Bronchial epithelial cell (primary cell): ENCODE data around the gene KIAA0232. TPM values are rescaled to one million over a fixed set of nuclear protein-coding genes. Genes with fewer than 3 reads are reported as not detected.

Experiments
- DNase-seq: peaks from one replicate; pipeline ENCODE4 v3.0.0-alpha.2; 2010; ENCODE audit warnings: low read depth
- FAIRE-seq: peaks from 2 replicates; lab custom pipeline; 2011; peaks lifted over from hg19 to GRCh38; lab: Jason Lieb, UNC
- H3K27me3 ChIP-seq: 2 replicates; pipeline ENCODE4 v1.5.1; 2011; ENCODE audit warnings: low read length; ENCODE audit not compliant: control insufficient read depth, insufficient read depth
- H3K36me3 ChIP-seq: 2 replicates; pipeline ENCODE4 v1.5.1; 2011; ENCODE audit warnings: low read length; ENCODE audit not compliant: control insufficient read depth, insufficient read depth
- H3K4me3 ChIP-seq: 2 replicates; pipeline ENCODE4 v1.5.1; 2011; ENCODE audit warnings: mild to moderate bottlenecking, low read depth, low read length, control low read depth
- total RNA-seq: library from RNA; depleted of rRNA; stranded (reverse); fragments of >200 nt; gene quantifications from 2 replicates; pipeline ENCODE4 v1.2.1, GENCODE V29; 2014
- TF ChIP-seq, protein P1 (sequence below): IDR thresholded peaks from 2 replicates; pipeline ENCODE4 v1.5.1; 2011; ENCODE audit warnings: mild to moderate bottlenecking, moderate library complexity, low read length, control low read depth, inconsistent platforms; ENCODE audit not compliant: insufficient read depth, severe bottlenecking

KIAA0232 gene
- total RNA-seq, 1 donor from 2014 or later, result 20.5 TPM

DNA sequence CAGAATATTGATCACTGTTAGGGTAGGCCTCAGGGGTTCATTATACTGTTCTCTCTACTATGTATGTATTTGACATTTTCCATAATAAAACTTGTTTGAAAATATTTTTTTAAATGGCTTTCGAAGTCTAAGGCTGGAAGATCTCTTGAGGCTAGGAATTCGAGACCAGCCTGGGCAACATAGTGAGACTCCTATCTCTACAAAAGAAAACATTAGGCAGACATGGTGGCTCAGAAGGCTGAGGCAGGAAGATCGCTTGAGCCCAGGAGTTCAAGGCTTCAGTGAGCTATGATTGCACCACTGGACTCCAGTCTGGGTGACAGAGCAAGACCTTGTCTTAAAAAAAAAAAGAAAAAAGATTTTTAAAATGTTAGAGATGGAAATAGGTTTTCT lies 111.6 kb downstream of the KIAA0232 start:
- FAIRE-seq, result no peak
- TF ChIP-seq, protein P1, sequence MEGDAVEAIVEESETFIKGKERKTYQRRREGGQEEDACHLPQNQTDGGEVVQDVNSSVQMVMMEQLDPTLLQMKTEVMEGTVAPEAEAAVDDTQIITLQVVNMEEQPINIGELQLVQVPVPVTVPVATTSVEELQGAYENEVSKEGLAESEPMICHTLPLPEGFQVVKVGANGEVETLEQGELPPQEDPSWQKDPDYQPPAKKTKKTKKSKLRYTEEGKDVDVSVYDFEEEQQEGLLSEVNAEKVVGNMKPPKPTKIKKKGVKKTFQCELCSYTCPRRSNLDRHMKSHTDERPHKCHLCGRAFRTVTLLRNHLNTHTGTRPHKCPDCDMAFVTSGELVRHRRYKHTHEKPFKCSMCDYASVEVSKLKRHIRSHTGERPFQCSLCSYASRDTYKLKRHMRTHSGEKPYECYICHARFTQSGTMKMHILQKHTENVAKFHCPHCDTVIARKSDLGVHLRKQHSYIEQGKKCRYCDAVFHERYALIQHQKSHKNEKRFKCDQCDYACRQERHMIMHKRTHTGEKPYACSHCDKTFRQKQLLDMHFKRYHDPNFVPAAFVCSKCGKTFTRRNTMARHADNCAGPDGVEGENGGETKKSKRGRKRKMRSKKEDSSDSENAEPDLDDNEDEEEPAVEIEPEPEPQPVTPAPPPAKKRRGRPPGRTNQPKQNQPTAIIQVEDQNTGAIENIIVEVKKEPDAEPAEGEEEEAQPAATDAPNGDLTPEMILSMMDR, result no peak
- DNase-seq, result no peak
- no peaks in the 10 kb centered on the region for H3K27me3 ChIP-seq
- no peaks in the 10 kb centered on the region for H3K36me3 ChIP-seq
- no peak overlapping the region for H3K4me3 ChIP-seq

DNA sequence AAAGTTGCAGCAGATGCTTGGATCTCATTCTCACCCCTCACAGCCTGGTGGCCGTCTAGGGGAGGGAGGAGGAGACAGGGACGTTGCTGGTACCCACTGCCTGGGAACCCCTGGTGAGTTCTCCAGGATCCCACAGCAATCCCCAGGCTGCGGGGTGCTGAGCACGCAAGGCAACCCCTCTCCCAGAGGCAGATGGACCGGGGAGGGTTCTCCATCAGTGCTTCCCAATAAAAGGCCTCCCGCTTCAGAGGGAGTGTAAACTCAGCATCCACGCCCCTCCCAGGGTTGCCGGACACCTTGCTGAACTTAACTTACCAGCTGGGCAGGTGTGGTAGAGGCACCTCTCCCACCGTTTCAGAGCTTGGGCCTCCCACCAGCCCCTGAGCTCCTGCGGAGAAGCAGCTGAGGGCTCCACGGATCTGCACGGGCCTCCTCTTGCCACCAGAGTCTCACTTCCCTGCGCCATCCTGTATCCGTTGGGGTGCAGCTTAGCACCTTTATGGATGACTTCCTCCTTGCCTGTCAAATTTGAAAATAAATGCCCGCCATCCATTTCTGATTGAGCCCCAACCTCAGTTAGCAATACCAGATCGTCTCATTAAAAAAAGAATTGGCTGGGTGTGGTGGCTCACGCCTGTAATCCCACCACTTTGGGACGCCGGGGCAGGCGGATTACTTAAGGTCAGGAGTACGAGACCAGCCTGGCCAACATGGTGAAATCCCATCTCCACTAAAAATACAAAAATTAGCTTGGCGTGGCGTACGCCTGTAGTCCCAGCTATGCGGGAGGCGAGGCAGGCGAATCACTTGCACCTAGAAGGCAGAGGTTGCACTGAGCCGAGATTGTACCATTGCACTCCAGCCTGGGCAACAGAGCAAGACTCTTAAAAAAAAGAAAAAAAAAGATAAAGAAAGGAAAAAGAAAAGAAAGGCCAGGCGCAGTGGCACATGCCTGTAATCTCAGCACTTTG lies 112.3 kb downstream of the KIAA0232 start:
- Histone ChIP-seq H3K36me3 (no peaks in the 10 kb centered on the region), H3K27me3 (no peaks in the 10 kb centered on the region), H3K4me3 (no peak overlapping the region)
- no peak for FAIRE-seq
- no peak for DNase-seq
- TF ChIP-seq, protein P1, result no peak

GRCh38 chr4:6896035-6896434 lies 113.5 kb downstream of the KIAA0232 start:
- FAIRE-seq (no peak), DNase-seq (no peak)
- Histone ChIP-seq H3K4me3 (no peak overlapping the region), H3K36me3 (no peaks in the 10 kb centered on the region), H3K27me3 (no peaks in the 10 kb centered on the region)
- TF ChIP-seq, protein P1, result no peak

- TF ChIP-seq, protein P1, result no peak
- Histone ChIP-seq H3K4me3 (no peak overlapping the region), H3K36me3 (no peaks in the 10 kb centered on the region), H3K27me3 (peaks cover 1% of the 10 kb centered on the region)
- FAIRE-seq (no peak), DNase-seq (no peak)
These were observed 116.2 kb downstream of the KIAA0232 start for GRCh38 chr4:6898763-6899162.

GRCh38 chr4:6900181-6900812 lies 117.8 kb downstream of the KIAA0232 start:
- no peak overlapping the region for H3K4me3 ChIP-seq
- no peaks in the 10 kb centered on the region for H3K36me3 ChIP-seq
- TF ChIP-seq, protein P1, result no peak
- DNase-seq, result no peak
- no peak for FAIRE-seq
- H3K27me3 ChIP-seq, result peaks cover 1% of the 10 kb centered on the region
